A673 (cell line): ENCODE results near the gene SLC24A4. TPM values are rescaled to one million over a fixed set of nuclear protein-coding genes. Genes with fewer than 3 reads are reported as not detected.

Experiments
- BruUV-seq: library from RNA; stranded (reverse); fragments of 400-500 nt; replicated peaks from 2 replicates; lab custom pipeline; 2021; lab: Mats Ljungman, UMichigan
- CTCF ChIA-PET: fragments of 300-600 bp; sonication (Branson Sonifier 250); formaldehyde crosslinking; loops from one replicate; lab custom pipeline; 2022; ENCODE audit warnings: antibody characterized with exemption; lab: Charles Lee
- POLR2A ChIA-PET: fragments of 300-600 bp; sonication (Branson Sonifier 250); formaldehyde crosslinking; loops from one replicate; lab custom pipeline; 2022; ENCODE audit warnings: antibody characterized with exemption; ENCODE audit not compliant: low non-redundant PET; lab: Charles Lee
- DNase-seq: peaks from one replicate; pipeline ENCODE4 v3.0.0-alpha.2; 2015; ENCODE audit warnings: low spot score
- H3K27ac ChIP-seq: fragments of 200-600 bp; sonication (generic); 2 replicates; pipeline ENCODE4 v1.5.1; 2016; ENCODE audit warnings: mixed run types, low read depth, mild to moderate bottlenecking, mixed read lengths, antibody characterized with exemption, low read length; ENCODE audit not compliant: poor library complexity, severe bottlenecking
- H3K27me3 ChIP-seq: fragments of 200-600 bp; sonication (generic); replicated peaks from 2 replicates; pipeline ENCODE4 v1.6.1; 2017; ENCODE audit warnings: mixed run types, low read depth, mild to moderate bottlenecking, mixed read lengths, antibody characterized with exemption, low read length; ENCODE audit not compliant: insufficient read depth, poor library complexity
- H3K36me3 ChIP-seq: fragments of 200-600 bp; sonication (generic); 2 replicates; pipeline ENCODE4 v1.6.1; 2016; ENCODE audit warnings: mixed run types, mild to moderate bottlenecking, mixed read lengths, antibody characterized with exemption, low read length; ENCODE audit not compliant: insufficient read depth, poor library complexity, severe bottlenecking
- H3K4me1 ChIP-seq: fragments of 200-600 bp; sonication (generic); 2 replicates; pipeline ENCODE4 v1.6.1; 2017; ENCODE audit warnings: mixed run types, mild to moderate bottlenecking, mixed read lengths, antibody characterized with exemption, low read length; ENCODE audit not compliant: insufficient read depth, poor library complexity, severe bottlenecking
- H3K4me3 ChIP-seq: fragments of 200-600 bp; sonication (generic); 2 replicates; pipeline ENCODE4 v1.5.1; 2016; ENCODE audit warnings: low read depth, mixed run types, mild to moderate bottlenecking, mixed read lengths, low read length; ENCODE audit not compliant: poor library complexity, severe bottlenecking
- H3K9me3 ChIP-seq: fragments of 200-600 bp; sonication (generic); 2 replicates; pipeline ENCODE4 v1.6.1; 2016; ENCODE audit warnings: mixed run types, low read depth, mild to moderate bottlenecking, mixed read lengths, antibody characterized with exemption, low read length; ENCODE audit not compliant: poor library complexity, severe bottlenecking
- EZH2 ChIP-seq: fragments of 200-600 bp; sonication (generic); IDR thresholded peaks from 2 replicates; pipeline ENCODE4 v1.6.1; 2017; ENCODE audit warnings: borderline replicate concordance, low read depth, mild to moderate bottlenecking, mixed read lengths, antibody characterized with exemption, low read length; ENCODE audit not compliant: poor library complexity, severe bottlenecking
- intact Hi-C: fragments of 100-400 bp; cut with micrococcal nuclease; formaldehyde crosslinking; loops from one replicate; pipeline ENCODE4 v1.10.0; 2022; ENCODE audit not compliant: unreplicated experiment
- total RNA-seq: library from RNA; stranded (reverse); gene quantifications from 2 replicates; pipeline ENCODE4 v1.2.3, GENCODE V29; 2021
- TF ChIP-seq, protein P1 (sequence below): fragments of 300-800, 200-600 bp; sonication (generic); conservative IDR thresholded peaks from 2 replicates; pipeline ENCODE4 v1.5.1; 2017; ENCODE audit warnings: low read depth, mild to moderate bottlenecking, antibody characterized with exemption, low read length, moderate library complexity, mixed read lengths

Gene SLC24A4
- total RNA-seq, 1 experiment from 2014 or later = 0.15 TPM

GRCh38 chr14:92492258-92492657, 169.3 kb downstream of the SLC24A4 start:
- Histone ChIP-seq H3K27ac (no peak overlapping the region), H3K4me1 (no peaks in the 10 kb centered on the region), H3K27me3 (no peaks in the 10 kb centered on the region), H3K4me3 (no peak overlapping the region), H3K9me3 (no peaks in the 10 kb centered on the region), H3K36me3 (no peaks in the 10 kb centered on the region)
- CTCF ChIA-PET = no interaction called here
- intact Hi-C loops = no loop called here
- no peak for DNase-seq
- TF ChIP-seq, protein P1, sequence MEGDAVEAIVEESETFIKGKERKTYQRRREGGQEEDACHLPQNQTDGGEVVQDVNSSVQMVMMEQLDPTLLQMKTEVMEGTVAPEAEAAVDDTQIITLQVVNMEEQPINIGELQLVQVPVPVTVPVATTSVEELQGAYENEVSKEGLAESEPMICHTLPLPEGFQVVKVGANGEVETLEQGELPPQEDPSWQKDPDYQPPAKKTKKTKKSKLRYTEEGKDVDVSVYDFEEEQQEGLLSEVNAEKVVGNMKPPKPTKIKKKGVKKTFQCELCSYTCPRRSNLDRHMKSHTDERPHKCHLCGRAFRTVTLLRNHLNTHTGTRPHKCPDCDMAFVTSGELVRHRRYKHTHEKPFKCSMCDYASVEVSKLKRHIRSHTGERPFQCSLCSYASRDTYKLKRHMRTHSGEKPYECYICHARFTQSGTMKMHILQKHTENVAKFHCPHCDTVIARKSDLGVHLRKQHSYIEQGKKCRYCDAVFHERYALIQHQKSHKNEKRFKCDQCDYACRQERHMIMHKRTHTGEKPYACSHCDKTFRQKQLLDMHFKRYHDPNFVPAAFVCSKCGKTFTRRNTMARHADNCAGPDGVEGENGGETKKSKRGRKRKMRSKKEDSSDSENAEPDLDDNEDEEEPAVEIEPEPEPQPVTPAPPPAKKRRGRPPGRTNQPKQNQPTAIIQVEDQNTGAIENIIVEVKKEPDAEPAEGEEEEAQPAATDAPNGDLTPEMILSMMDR = no peak
- TF ChIP-seq EZH2 = no peak
- no TSS peak for BruUV-seq
- POLR2A ChIA-PET = no interaction called here

GRCh38 chr14:92493024-92493423, 170.1 kb downstream of the SLC24A4 start:
- ChIA-PET POLR2A (no interaction called here), CTCF (no interaction called here)
- intact Hi-C loops = no loop called here
- no peak overlapping the region for H3K4me3 ChIP-seq
- H3K27me3 ChIP-seq = no peaks in the 10 kb centered on the region
- no TSS peak for BruUV-seq
- H3K36me3 ChIP-seq = no peaks in the 10 kb centered on the region
- H3K4me1 ChIP-seq = no peaks in the 10 kb centered on the region
- H3K9me3 ChIP-seq = no peaks in the 10 kb centered on the region
- TF ChIP-seq, protein P1 = no peak
- no peak for TF ChIP-seq EZH2
- no peak for DNase-seq
- H3K27ac ChIP-seq = no peak overlapping the region

- CTCF ChIA-PET = no interaction called here
These were observed 170.5 kb downstream of the SLC24A4 start for GRCh38 chr14:92493492-92493891.

More at GRCh38 chr14:92493492-92493891, 170.5 kb downstream of the SLC24A4 start:
- Histone ChIP-seq H3K4me3 (no peak overlapping the region), H3K36me3 (no peaks in the 10 kb centered on the region), H3K9me3 (no peaks in the 10 kb centered on the region), H3K4me1 (no peaks in the 10 kb centered on the region), H3K27me3 (no peaks in the 10 kb centered on the region), H3K27ac (no peak overlapping the region)
- TF ChIP-seq, protein P1 = no peak
- no peak for TF ChIP-seq EZH2
- POLR2A ChIA-PET = no interaction called here
- intact Hi-C loops = no loop called here
- no peak for DNase-seq
- no TSS peak for BruUV-seq
